ENCODE data around the gene DET1. TPM values are rescaled to one million over a fixed set of nuclear protein-coding genes. Genes with fewer than 3 reads are reported as not detected.
"Not testable (repeated sequence)": the region's sequence is repeated elsewhere in the genome, so short reads cannot be mapped to it uniquely, and the experiment has no call there.

The DET1 gene
- total and polyA plus RNA-seq, 7 donors = 2.4 to 13.0 (median 7.4) TPM

DNA sequence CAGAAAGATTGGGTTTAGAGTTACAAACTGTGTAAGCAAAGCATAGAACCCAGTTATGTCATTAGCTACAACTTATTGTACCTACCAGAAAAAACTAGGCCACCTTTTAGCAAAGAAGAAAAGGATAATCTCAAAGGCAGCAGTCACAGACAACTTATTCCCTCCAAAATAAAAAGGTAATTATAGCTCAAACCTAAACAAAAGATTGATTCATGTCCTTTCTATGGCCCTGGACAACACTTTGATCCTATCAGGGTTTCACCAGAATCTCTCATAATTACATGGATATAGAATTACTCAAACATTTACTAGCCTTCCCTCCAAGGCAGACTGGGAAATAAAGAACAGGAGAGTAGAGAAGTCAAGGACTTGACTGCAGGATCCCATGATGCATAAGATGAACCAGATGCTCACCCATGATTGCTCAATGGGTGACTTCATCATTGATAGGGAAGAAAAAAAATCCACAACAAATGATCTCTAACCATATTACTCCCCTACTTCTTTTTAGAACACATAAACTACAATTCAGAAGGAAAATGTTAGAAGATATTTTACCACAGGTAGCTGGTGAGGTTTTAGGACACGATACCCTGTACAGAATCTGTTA lies 17.4 kb downstream of the DET1 start:
- Histone ChIP-seq H3K4me3 (no peak overlapping the region), H3K27ac (no peak overlapping the region), H3K36me3 (peaks cover 0 to 51% (median 26%) of the 10 kb centered on the region in 4 donors), H3K27me3 (no peaks in the 10 kb centered on the region), H3K9me3 (no peaks in the 10 kb centered on the region), H3K4me1 (no peaks in the 10 kb centered on the region)
- intact Hi-C loops (cut with DNase I) = no loop called here
- no peak for DNase-seq
- TF ChIP-seq EP300 (IDR thresholded peaks at IDR 0.05) (no peak), POLR2A (IDR thresholded peaks at IDR 0.05) (no peak), POLR2AphosphoS5 (IDR thresholded peaks at IDR 0.05) (no peak)
- 97 to 98% methylated on average over 1 of the region's 1 CpG for WGBS, 2 donors

DNA sequence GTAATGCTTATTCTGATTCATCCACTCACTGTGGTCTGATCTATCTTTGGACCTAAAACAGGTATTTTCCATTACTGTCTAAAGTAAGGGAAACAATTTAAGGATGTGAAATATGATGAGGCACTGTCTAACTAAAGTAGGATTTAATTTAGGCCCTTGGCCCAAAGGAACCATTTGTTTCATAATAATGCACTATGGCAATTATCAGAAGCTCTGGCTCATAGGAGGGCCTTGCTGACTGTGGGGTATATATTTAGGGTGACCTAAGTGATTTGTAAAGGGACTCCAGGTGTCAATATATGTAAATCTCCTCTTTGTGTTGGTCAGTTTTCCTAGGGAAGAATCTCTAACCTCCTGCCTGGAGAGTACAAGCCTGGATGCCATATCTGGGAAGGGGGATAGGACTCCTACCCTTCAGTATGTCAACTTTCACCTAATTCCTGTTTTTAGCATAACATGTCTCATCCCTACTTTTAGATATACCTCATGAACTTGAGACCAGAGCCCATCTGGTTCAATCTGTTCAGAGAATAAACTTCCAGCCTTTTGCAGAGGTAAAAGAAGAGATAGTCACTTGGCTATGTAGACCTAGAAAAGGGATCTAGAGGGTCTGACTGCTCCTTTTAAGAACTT lies 20.1 kb downstream of the DET1 start:
- no peak overlapping the region for H3K27ac ChIP-seq
- H3K27me3 ChIP-seq = no peaks in the 10 kb centered on the region
- H3K4me3 ChIP-seq = no peak overlapping the region
- H3K4me1 ChIP-seq = no peaks in the 10 kb centered on the region
- H3K36me3 ChIP-seq = peaks cover 0 to 44% (median 26%) of the 10 kb centered on the region in 4 donors
- no peak for DNase-seq
- H3K9me3 ChIP-seq = no peaks in the 10 kb centered on the region
- no peak for TF ChIP-seq POLR2A (IDR thresholded peaks at IDR 0.05)
- no peak for TF ChIP-seq CTCF (IDR thresholded peaks at IDR 0.05)
- TF ChIP-seq EP300 (IDR thresholded peaks at IDR 0.05) = no peak
- no peak for TF ChIP-seq POLR2AphosphoS5 (IDR thresholded peaks at IDR 0.05)
- intact Hi-C loops (cut with DNase I) = no loop called here

GRCh38 chr15:88525418-88525817 lies 21.1 kb downstream of the DET1 start:
- TF ChIP-seq POLR2AphosphoS5 (IDR thresholded peaks at IDR 0.05) (no peak), CTCF (IDR thresholded peaks at IDR 0.05) (no peak), POLR2A (IDR thresholded peaks at IDR 0.05) (no peak), EP300 (IDR thresholded peaks at IDR 0.05) (no peak)

DNA sequence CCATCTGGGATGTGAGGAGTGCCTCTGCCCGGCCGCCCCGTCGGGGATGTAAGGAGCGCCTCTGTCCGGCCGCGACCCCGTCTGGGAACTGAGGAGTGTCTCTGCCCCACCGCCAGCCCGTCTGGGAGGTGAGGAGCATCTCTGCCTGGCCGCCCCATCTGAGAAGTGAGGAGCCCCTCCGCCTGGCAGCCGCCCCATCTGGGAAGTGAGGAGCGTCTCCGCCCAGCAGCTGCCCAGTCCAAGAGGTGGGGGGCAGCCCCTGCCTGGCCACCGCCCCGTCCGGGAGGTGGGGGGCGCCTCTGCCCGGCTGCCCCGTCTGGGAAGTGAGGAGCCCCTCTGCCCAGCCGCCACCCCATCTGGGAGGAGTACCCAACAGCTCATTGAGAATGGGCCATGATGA lies 22.4 kb downstream of the DET1 start:
- 95 to 96% methylated on average over 23 of the region's 23 CpGs for WGBS, 2 donors
- H3K27me3 ChIP-seq; H3K27ac ChIP-seq; DNase-seq; H3K4me1 ChIP-seq; H3K4me3 ChIP-seq; H3K9me3 ChIP-seq; intact Hi-C loops (cut with DNase I): not testable (repeated sequence)
- peaks cover 0 to 27% (median 12%) of the 10 kb centered on the region in 4 donors for H3K36me3 ChIP-seq

More at GRCh38 chr15:88525418-88525817, 21.1 kb downstream of the DET1 start:
- intact Hi-C loops (cut with DNase I) = no loop called here
- DNase-seq = no peak
- H3K36me3 ChIP-seq = peaks cover 0 to 34% (median 17%) of the 10 kb centered on the region in 4 donors
- H3K4me3 ChIP-seq = no peak overlapping the region
- no peaks in the 10 kb centered on the region for H3K4me1 ChIP-seq
- H3K27ac ChIP-seq = no peak overlapping the region
- no peaks in the 10 kb centered on the region for H3K27me3 ChIP-seq
- no peaks in the 10 kb centered on the region for H3K9me3 ChIP-seq

DNA sequence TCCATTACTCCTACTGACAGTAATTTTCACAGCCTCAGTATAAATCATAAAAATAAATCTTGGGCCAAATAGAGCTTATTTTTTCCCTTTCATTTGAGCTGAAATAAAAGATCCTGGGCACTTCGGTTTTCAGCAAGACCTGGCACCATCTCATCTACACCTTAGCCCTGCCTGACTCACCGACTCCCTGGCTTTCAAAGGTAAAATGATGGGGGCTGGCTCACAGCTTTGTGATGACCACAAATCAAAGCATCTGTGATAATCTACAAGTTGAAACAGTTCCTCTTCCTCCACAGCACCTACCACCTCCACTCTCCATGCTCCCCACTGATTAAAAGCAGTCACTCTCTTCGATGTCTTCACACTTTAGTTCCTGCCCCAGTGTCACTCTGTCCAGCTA lies 27.6 kb downstream of the DET1 start:
- Histone ChIP-seq H3K27ac (no peak overlapping the region), H3K9me3 (no peaks in the 10 kb centered on the region), H3K4me1 (no peaks in the 10 kb centered on the region), H3K4me3 (no peak overlapping the region), H3K36me3 (peaks cover 0 to 20% (median 0%) of the 10 kb centered on the region in 4 donors), H3K27me3 (no peaks in the 10 kb centered on the region)
- no peak for TF ChIP-seq POLR2A (IDR thresholded peaks at IDR 0.05)
- TF ChIP-seq POLR2AphosphoS5 (IDR thresholded peaks at IDR 0.05) = no peak
- no peak for TF ChIP-seq CTCF (IDR thresholded peaks at IDR 0.05)
- TF ChIP-seq EP300 (IDR thresholded peaks at IDR 0.05) = no peak
- no peak for DNase-seq
- WGBS, 2 donors = 92% methylated on average over 3 of the region's 3 CpGs
- intact Hi-C loops (cut with DNase I) = no loop called here
